ENCODE data around the gene PDPK1.
A peak's percentile ranks its signal among the peaks of the same experiment; 100 is the strongest.
"Not testable (repeated sequence)": the region's sequence is repeated elsewhere in the genome, so short reads cannot be mapped to it uniquely, and the experiment has no call there.

Gene PDPK1

GRCh38 chr16:2523801-2524231 is 14.0 kb upstream of the PDPK1 start:
- DNase-seq (ENCODE audit: low read depth in 2 of 2), result no peak

DNA sequence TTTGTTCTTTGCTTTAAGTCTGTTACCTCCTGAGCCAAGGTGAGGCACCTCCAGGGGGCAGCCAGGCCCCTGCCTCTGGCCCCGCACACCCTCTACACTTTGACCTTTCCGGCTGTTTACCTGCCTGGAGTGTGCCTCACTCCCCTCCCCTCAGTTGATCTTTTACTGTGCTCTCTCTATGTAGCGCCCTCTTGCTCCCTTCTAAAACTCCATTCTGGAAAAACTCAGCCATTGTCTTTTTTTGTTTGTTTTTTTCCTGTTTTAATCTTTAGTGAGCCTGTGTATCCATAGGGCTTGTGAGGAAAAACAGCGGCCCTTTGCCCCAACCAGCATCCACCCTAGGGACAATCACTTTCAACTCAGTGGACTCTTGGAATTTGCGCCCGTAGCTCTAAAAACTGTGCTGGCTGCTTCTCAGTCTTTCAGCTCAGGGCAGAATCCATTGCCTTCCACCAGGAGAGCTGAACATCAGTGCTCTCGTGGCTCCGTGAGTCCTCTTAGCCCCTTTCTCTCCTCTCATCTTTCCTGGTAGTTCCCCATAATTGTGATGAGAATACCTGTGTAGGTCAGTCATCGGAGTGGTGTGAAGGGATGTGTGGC is 13.4 kb upstream of the PDPK1 start:
- DNase-seq (ENCODE audit: low read depth in 2 of 2), result no peak

DNA sequence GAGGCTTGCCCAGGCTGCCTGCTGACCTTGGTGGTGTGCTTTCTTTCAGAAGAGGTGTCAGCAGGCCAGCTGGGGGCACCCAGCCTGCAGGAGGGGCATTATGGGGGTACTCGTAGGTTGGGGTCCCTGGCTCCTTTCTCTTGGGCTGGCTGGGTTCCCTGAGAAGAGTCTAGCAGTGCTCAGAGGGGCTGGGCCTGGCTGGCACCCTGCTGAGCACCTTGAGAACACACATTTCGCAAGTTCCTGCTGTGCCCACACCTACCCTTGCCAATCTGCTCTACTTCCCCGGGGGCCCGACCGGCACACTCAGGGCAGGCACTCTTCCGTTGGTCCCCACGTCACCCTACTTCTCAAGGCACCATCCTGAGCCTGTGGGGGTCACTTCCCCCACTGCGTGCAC is 11.7 kb upstream of the PDPK1 start:
- DNase-seq (ENCODE audit: low read depth in 2 of 2), result no peak

- DNase-seq (ENCODE audit: low read depth in 2 of 2), result no peak
Measured at GRCh38 chr16:2527071-2527783, 10.6 kb upstream of the PDPK1 start.

GRCh38 chr16:2527784-2528100 is 10.1 kb upstream of the PDPK1 start:
- DNase-seq (ENCODE audit: low read depth in 2 of 2), result no peak

- DNase-seq (ENCODE audit: low read depth in 2 of 2), result no peak
Measured at GRCh38 chr16:2528161-2529060, 9.4 kb upstream of the PDPK1 start.

- no peak for DNase-seq (ENCODE audit: low read depth in 2 of 2)
Measured at GRCh38 chr16:2529061-2529931, 8.5 kb upstream of the PDPK1 start.

- DNase-seq (ENCODE audit: low read depth in 2 of 2), result no peak
Measured at GRCh38 chr16:2529961-2530628, 7.7 kb upstream of the PDPK1 start.

DNA sequence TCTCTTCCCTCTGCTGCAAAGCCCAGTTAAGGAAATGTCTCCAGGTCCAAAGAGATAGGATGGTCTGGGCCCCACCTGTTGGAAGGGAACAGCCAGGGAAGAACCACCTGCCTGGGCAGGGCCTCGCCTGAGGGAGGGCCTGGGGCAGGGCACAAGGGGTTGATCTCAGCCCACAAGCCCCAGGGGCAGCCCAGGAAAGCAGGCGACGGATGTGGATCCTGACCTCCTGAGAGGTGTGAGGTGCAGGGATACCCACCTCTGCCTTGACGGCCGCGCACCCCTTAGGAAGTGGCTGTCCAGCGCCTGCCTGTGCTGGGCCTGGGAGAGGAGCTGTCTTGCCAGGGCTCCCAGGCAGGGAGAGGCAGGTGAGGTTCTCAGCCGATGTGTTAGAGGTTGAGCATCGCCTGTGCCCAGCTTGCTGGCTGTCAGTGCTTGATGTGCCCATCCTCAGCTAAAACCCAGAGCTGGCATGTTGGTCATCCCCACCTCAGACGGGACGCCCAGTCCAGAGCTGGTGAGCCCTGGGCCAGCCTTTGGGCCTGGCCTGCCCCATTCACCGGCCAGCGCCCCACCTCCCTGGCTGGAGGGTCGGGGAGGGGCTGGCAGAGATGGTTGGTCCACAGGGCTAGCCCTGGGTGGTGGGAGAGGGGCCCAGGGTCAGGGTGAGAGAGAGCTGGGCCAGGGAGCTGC is 7.0 kb upstream of the PDPK1 start:
- DNase-seq (ENCODE audit: low read depth in 2 of 2), result no peak

- DNase-seq (ENCODE audit: low read depth in 2 of 2), result no peak
Measured at GRCh38 chr16:2531371-2531695, 6.5 kb upstream of the PDPK1 start, which contains the start of gene CEMP1. TSS of gene CEMP1 (minus strand) at chr16:2531408. CDS start at chr16:2531073, 335 bp downstream.

DNA sequence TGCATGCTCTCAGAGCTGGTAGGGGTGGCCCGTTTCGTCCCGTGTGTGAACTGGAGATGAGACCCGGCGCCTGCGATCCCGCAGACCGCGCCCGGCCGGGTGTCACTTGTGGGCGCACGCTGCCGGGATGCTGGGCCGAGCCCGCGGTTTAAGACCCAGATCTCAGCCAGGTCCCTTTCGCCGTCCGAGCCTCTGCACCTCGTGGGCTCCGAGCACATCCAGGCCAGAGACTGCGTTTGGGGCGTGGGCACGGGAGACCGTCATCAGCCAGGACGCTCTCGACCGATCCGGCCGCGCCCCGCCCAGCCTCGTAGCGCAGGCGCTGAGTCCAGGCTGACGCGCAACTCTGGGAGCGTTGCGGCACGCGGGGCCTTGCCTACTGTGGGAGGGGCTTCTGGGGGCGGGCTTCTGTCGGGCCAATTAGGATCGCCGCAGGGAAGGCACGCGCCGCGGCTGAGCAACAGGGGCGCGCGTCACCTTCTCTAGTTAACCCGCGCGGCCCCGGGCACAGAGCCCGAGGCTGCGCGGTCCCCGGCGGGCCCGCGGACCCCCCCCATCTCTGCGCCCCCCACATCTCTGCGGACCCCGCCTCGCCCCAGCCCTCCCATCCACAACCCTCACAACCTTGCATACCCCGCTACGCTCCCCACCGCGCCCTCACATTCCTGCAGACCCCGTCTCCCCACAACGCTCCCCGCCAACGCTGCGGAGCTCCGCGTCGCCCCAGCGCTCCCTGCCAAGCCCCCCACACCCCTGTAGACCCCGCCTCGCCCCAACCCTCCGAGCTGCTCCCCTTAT is 5.9 kb upstream of the PDPK1 start:
- peak; percentile 88 to 89 for DNase-seq (ENCODE audit: low read depth in 2 of 2)

DNA sequence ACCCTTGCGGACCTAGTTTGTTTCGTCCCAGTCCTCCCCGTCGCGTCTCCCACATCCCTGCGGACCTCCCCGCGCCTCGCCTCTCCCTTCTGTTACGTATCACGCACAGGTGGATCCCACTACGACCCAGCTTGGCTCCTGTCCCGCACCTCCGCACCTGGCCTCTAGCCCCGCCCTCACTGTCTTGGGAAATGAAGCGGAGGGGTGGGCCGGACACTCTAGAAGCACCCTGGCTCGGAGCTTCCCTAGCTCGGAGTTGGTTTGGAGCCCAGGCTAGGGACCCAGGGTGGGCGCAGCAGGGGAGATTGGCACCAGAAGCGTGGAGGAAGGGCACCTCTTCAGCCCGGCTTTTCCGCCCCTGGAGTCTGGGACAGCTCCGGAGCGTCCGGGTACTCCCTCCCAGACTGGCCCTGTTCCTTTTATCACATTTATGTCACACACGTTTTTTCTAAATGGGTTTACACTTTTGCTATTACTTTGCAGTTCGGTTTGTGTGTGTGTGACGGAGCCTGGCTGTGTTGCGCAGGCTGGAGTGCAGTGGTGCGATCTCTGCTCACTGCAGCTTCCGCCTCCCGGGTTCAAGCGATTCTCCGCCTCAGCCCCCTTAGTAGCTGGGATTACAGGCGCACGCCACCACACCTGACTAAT is 5.2 kb upstream of the PDPK1 start:
- no peak for DNase-seq (ENCODE audit: low read depth in 2 of 2)

- not testable (repeated sequence) for DNase-seq (ENCODE audit: low read depth in 2 of 2)
Measured at GRCh38 chr16:2533142-2533755, 4.6 kb upstream of the PDPK1 start.

DNA sequence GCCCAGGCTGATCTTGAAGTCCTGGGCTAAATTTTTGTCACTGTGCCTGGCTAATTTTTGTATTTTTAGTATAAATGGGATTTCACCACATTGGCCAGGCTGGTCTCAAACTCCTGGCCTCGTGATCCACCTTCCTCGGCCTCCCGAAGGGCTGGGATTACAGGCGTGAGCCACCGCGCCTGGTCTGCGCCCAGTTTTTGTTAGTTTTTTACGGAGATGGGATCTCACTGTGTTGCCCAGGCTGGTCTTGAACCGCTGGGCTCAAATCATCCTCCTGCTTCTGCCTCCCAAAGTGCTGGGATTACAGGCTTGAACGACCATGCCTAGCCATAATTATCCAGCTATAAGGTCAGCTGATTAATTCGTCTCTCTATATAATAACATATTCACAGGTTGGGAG is 3.9 kb upstream of the PDPK1 start:
- DNase-seq (ENCODE audit: low read depth in 2 of 2), result no peak

GRCh38 chr16:2534335-2534734 is 3.5 kb upstream of the PDPK1 start:
- not testable (repeated sequence) for DNase-seq (ENCODE audit: low read depth in 2 of 2)

GRCh38 chr16:2535625-2536013 is 2.2 kb upstream of the PDPK1 start:
- peak in 1 of 2 experiments; percentile 13 for DNase-seq (ENCODE audit: low read depth in 2 of 2)

GRCh38 chr16:2539192-2539844 is 1.5 kb downstream of the PDPK1 start:
- DNase-seq (ENCODE audit: low read depth in 2 of 2), result not testable (repeated sequence)

- not testable (repeated sequence) for DNase-seq (ENCODE audit: low read depth in 2 of 2)
Measured at GRCh38 chr16:2539845-2540458, 2.1 kb downstream of the PDPK1 start.
